GM21723 (cell line): Measurements from ENCODE around the gene KRTAP5-7.
"Not testable (repeated sequence)": the region's sequence is repeated elsewhere in the genome, so short reads cannot be mapped to it uniquely, and the experiment has no call there.

Experiments
- ATAC-seq: cut with Tn5 transposase; IDR thresholded peaks from one replicate; pipeline ENCODE4 v1.9.1; 2021; ENCODE audit warnings: mild to moderate bottlenecking, moderate library complexity; ENCODE audit not compliant: unreplicated experiment

Gene KRTAP5-7

GRCh38 chr11:71532036-71532610 lies 5.1 kb downstream of the KRTAP5-7 start:
- no peak for ATAC-seq

GRCh38 chr11:71534711-71535608 lies 7.9 kb downstream of the KRTAP5-7 start:
- not testable (repeated sequence) for ATAC-seq

GRCh38 chr11:71535825-71536224 lies 8.8 kb downstream of the KRTAP5-7 start:
- no peak for ATAC-seq

GRCh38 chr11:71537537-71537936 lies 10.5 kb downstream of the KRTAP5-7 start:
- ATAC-seq, result no peak

- ATAC-seq, result not testable (repeated sequence)
Observed at GRCh38 chr11:71537977-71538665, 11.1 kb downstream of the KRTAP5-7 start, which contains the start of gene KRTAP5-8. Gene KRTAP5-8, plus strand, starts transcription at chr11:71538025. Its CDS starts 31 bp downstream, at chr11:71538056.

GRCh38 chr11:71538666-71538990 lies 11.6 kb downstream of the KRTAP5-7 start:
- ATAC-seq, result no peak

GRCh38 chr11:71539017-71539416 lies 11.9 kb downstream of the KRTAP5-7 start:
- ATAC-seq, result no peak

GRCh38 chr11:71539971-71540370 lies 12.9 kb downstream of the KRTAP5-7 start:
- not testable (repeated sequence) for ATAC-seq

- ATAC-seq, result peak; percentile 58
Observed at GRCh38 chr11:71540521-71541304, 13.6 kb downstream of the KRTAP5-7 start.

GRCh38 chr11:71542382-71542781 lies 15.3 kb downstream of the KRTAP5-7 start:
- no peak for ATAC-seq

GRCh38 chr11:71542879-71543777 lies 16.1 kb downstream of the KRTAP5-7 start:
- no peak for ATAC-seq

- no peak for ATAC-seq
Observed at GRCh38 chr11:71543866-71544265, 16.8 kb downstream of the KRTAP5-7 start.

GRCh38 chr11:71544525-71545214 lies 17.6 kb downstream of the KRTAP5-7 start:
- ATAC-seq, result no peak

GRCh38 chr11:71545405-71545966 lies 18.4 kb downstream of the KRTAP5-7 start:
- no peak for ATAC-seq

GRCh38 chr11:71548120-71548519 lies 21.1 kb downstream of the KRTAP5-7 start, which contains the start of gene KRTAP5-9:
Gene KRTAP5-9, plus strand, starts transcription at chr11:71548420. Its CDS starts 238 bp downstream, at chr11:71548658.
- no peak for ATAC-seq

GRCh38 chr11:71548716-71549151 lies 21.7 kb downstream of the KRTAP5-7 start:
- no peak for ATAC-seq

- ATAC-seq, result no peak
Observed at GRCh38 chr11:71551711-71552110, 24.6 kb downstream of the KRTAP5-7 start.

- no peak for ATAC-seq
Observed at GRCh38 chr11:71554996-71555395, 27.9 kb downstream of the KRTAP5-7 start.

- ATAC-seq, result no peak
Observed at GRCh38 chr11:71555508-71555907, 28.4 kb downstream of the KRTAP5-7 start.
